ENCODE measurements around the gene ZC3H14.

Gene ZC3H14

GRCh38 chr14:88604212-88604611, 41.4 kb downstream of the ZC3H14 start:
- no peak for DNase-seq (ENCODE audit: low read depth)

GRCh38 chr14:88605594-88605993, 42.8 kb downstream of the ZC3H14 start:
- no peak for DNase-seq (ENCODE audit: low read depth)

DNA sequence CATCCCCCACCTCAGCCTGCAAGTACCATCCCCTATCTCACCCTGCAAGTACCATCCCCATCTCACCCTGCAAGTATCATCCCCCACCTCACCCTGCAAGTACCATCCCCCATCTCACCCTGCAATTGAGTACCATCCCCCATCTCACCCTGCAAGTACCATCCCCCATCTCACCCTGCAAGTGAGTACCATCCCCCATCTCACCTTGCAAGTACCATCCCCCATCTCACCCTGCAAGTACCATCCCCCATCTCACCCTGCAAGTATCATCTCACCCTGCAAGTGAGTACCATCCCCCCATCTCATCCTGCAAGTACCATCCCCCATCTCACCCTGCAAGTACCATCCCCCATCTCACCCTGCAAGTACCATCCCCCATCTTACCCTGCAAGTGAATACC, 45.0 kb downstream of the ZC3H14 start:
- no peak for DNase-seq (ENCODE audit: low read depth)

- DNase-seq (ENCODE audit: low read depth): no peak
Observed at GRCh38 chr14:88611878-88612277, 49.0 kb downstream of the ZC3H14 start.

DNA sequence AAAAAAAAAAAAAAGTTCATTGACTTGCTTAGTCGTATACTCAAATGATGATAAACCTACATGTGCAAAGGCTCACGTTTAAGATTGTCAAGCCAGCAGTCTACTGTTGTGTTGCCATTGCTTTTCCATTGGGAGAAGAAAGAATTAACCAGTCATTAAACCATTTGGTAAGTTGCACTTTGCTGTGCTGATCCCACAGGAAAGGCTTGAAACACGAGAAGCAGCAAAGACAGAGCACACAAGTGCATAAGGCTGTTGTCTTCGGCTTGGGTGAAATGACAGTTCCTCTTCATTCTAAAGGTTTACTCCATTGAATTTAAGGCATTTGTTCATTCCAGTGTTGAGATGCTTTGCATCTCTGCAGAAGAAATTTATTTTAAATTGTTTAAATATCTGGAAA, 50.1 kb downstream of the ZC3H14 start:
- no peak for DNase-seq (ENCODE audit: low read depth)

- no peak for DNase-seq (ENCODE audit: low read depth)
Observed at GRCh38 chr14:88613552-88614010, 50.7 kb downstream of the ZC3H14 start.

DNA sequence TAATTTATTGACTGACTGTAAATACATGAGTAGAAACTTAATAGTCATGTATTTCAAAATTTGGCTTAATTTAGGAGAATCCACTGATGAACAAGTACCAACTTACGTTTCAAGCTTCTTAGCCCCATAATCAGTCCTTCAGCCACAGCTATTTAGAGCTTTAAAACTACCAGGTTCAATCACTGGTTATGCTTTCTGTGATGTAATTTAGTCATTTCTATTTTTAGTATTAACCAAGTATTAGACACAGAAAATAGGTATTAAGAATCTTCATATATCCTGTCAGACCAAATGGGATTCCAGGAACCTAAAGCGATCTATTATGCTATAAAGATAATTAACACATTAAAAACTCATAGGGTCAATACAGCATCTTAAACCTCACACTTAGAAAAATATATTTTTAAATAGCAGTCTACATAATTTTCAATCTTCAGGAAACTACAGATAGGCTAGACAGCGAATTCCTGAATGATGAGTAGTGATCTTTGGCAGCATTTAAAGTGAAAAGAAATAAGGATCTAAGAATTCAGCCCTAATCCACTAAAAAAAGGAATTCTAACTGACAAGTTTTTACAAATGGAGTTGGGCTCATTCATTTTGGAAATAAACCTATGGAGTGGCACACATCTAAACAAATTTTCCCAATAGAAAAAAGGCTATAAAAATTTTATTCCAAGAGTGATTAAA, 51.5 kb downstream of the ZC3H14 start:
- no peak for DNase-seq (ENCODE audit: low read depth)

DNA sequence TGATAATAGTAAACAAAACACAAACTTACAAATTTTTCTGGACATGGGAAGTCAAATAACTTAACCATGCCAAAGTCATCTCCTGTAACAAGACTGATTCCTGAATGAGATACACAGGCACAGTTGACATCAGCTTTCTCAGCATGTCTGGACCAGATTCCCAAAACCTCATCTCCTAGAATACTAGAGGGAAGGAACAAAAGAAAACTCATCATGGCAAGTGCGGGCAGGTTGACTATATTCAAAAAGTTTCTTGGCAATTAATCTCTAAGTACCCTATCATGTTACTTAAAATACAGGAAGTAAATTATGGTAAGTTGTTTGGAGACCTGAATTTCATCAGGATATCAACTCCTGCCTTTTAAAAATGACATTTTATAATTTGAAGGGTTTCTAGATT, 53.9 kb downstream of the ZC3H14 start:
- DNase-seq (ENCODE audit: low read depth): no peak

GRCh38 chr14:88617479-88617878, 54.6 kb downstream of the ZC3H14 start:
- DNase-seq (ENCODE audit: low read depth): no peak

DNA sequence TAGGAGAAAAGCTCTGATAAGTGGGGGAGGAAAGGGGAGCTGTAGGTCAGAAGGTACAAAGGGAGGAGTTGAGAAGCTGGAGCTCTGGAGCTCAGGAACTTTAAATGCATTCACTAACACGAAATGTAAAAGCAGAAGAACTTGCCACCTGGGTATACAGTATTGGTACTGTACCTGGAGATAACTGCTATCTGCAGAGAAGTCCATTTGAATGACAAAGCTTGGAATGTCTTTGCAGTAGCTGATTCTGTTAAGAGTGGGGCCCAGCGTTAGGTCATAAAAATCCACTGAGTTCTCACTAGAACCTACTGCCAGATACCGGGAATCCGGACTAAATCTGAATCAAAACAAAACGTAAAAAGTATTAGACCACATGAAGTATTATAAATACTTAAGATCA, 55.6 kb downstream of the ZC3H14 start:
- DNase-seq (ENCODE audit: low read depth): no peak

- no peak for DNase-seq (ENCODE audit: low read depth)
Observed at GRCh38 chr14:88621100-88621499, 58.3 kb downstream of the ZC3H14 start.

DNA sequence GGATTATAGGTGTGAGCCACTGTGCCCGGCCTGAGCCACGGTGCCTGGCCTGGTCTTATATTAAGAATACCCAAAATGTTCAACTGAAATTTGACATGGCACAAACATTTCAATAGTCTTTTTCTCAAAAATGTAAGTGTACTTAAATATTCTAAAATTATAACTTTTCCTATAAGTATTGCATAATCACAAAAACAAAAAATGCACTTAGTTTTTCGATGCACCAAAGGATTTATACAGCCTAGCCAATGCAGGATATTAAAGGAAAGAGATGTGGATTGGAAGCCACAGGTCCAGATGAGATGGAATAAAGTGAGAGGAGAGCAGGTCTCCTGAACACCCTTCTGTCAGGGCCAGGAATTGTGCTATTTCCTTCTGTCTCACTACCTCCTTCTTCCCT, 62.8 kb downstream of the ZC3H14 start:
- no peak for DNase-seq (ENCODE audit: low read depth)

- DNase-seq (ENCODE audit: low read depth): no peak
Observed at GRCh38 chr14:88628033-88628432, 65.2 kb downstream of the ZC3H14 start.

DNA sequence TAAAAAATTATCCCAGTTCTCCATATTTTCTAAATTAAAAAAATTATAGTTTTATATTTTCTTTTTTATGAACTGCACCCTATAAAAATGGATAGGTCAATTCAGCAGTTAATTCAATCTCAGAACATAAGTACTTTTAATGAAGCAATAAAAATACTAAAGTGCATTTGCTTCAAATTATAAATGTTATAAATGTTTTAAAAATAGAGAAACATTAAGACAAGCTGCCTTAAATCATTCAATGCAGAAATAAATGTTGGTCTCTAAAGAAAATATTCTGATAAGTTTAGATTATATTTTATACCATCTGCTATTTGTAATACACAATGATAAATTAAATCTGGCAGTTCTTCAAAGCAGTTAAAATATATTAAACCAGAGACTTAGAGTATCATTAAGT, 65.6 kb downstream of the ZC3H14 start:
- no peak for DNase-seq (ENCODE audit: low read depth)

GRCh38 chr14:88630565-88630964, 67.7 kb downstream of the ZC3H14 start:
- no peak for DNase-seq (ENCODE audit: low read depth)

- no peak for DNase-seq (ENCODE audit: low read depth)
Observed at GRCh38 chr14:88631091-88631490, 68.3 kb downstream of the ZC3H14 start.

DNA sequence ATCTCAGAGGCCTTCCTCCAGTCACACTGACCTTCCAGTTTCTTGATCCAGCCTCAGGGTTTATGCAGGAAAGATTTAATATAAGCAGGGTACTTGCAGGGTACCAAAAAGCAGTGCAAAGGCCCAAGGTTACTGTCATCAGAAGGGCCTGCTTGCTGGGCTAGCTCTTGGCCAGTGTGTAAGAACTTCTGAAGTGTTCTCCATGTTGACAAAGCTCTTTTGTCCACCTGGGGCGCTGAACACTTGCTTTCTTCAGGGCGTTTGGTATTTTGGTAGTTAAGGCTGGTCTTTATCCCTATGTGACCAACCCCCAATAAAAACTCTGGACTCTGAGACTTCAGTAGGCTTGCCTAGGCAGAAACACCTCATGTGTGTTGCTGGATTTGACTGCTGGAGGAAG, 69.7 kb downstream of the ZC3H14 start:
- no peak for DNase-seq (ENCODE audit: low read depth)

DNA sequence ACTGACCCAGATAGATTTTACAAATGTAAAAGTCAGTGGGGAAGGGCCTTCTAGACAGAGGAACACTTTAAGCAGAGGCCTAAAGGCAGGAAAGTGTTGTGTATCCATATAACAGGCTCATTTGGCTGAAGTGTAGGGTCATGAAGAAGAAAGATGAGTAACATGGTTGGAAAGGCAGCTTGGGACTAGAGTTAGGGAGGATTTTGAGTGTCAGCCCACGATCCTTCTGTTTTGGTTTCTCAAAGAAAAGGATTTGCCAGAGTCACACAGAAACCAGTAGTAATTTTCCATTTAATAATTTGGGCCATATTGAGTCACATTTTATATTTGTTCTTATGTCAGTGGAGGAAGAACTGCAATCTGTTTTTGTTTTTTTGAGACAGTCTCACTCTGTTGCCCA, 76.4 kb downstream of the ZC3H14 start:
- DNase-seq (ENCODE audit: low read depth): no peak

GRCh38 chr14:88660056-88660455, 97.2 kb downstream of the ZC3H14 start:
- no peak for DNase-seq (ENCODE audit: low read depth)

GRCh38 chr14:88667555-88668273, 104.9 kb downstream of the ZC3H14 start:
- DNase-seq (ENCODE audit: low read depth): peak; percentile 16

- DNase-seq (ENCODE audit: low read depth): no peak
Observed at GRCh38 chr14:88668448-88669116, 105.7 kb downstream of the ZC3H14 start.

GRCh38 chr14:88669346-88669745, 106.5 kb downstream of the ZC3H14 start:
- DNase-seq (ENCODE audit: low read depth): no peak

All from stimulated activated CD8-positive, alpha-beta memory T cell treated with anti-CD3 and anti-CD28 coated beads, Interleukin-12 subunit alpha, Interleukin-12 subunit beta, amount 100 ng/mL, for 1 hour (primary cell).